ENCODE data around the gene NAXE.

The NAXE gene

DNA sequence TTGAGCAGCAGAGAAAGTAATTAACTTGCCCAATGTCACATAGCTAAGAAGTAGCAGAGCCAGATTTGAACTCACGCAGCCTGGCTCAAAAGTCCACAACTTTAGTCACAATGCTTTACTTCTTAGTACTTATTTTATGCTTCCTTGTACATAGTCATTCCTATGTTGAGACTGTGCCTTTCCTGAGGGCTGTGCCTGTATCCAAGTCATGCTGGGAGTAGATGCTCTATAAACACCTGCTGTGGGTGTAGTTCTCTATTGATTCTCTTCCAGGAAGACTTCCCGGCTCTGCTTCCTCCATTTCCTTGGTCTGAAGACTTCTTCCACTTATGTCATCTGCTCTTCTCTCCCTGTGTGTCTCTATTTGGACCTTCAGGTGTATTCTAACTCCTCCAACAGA is 35.9 kb upstream of the NAXE start:
- Histone ChIP-seq H3K9ac (ENCODE audit: low read length) (no peak overlapping the region), H3K27ac (ENCODE audit: low read length) (no peak overlapping the region), H3K36me3 (replicated peaks; ENCODE audit: insufficient read depth, low read length) (no peaks in the 10 kb centered on the region), H2AFZ (ENCODE audit: low read length) (no peak overlapping the region), H3K27me3 (replicated peaks; ENCODE audit: insufficient read depth, low read length) (no peaks in the 10 kb centered on the region), H3K9me3 (replicated peaks; ENCODE audit: insufficient read depth, low read length) (no peaks in the 10 kb centered on the region), H4K20me1 (ENCODE audit: insufficient read depth, low read length) (no peaks in the 10 kb centered on the region), H3K4me2 (ENCODE audit: low read depth, low read length) (no peak overlapping the region), H3K4me1 (ENCODE audit: low read length) (no peaks in the 10 kb centered on the region), H3K9me2 (replicated peaks; ENCODE audit: insufficient read depth, low read length) (no peaks in the 10 kb centered on the region), H3K4me3 (ENCODE audit: low read length) (no peak overlapping the region), H3K79me2 (ENCODE audit: low read length) (no peaks in the 10 kb centered on the region), H3F3A (ENCODE audit: insufficient read depth, low read length) (no peaks in the 10 kb centered on the region)
- DNase-seq: no peak
- TF ChIP-seq EZH2phosphoT487 (IDR thresholded peaks at IDR 0.05; ENCODE audit: low read length) (no peak), EZH2 (optimal IDR thresholded peaks at IDR 0.05; ENCODE audit: low read depth, low read length) (no peak)
- TF ChIP-seq, protein P1, sequence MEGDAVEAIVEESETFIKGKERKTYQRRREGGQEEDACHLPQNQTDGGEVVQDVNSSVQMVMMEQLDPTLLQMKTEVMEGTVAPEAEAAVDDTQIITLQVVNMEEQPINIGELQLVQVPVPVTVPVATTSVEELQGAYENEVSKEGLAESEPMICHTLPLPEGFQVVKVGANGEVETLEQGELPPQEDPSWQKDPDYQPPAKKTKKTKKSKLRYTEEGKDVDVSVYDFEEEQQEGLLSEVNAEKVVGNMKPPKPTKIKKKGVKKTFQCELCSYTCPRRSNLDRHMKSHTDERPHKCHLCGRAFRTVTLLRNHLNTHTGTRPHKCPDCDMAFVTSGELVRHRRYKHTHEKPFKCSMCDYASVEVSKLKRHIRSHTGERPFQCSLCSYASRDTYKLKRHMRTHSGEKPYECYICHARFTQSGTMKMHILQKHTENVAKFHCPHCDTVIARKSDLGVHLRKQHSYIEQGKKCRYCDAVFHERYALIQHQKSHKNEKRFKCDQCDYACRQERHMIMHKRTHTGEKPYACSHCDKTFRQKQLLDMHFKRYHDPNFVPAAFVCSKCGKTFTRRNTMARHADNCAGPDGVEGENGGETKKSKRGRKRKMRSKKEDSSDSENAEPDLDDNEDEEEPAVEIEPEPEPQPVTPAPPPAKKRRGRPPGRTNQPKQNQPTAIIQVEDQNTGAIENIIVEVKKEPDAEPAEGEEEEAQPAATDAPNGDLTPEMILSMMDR (IDR thresholded peaks at IDR 0.05; ENCODE audit: low read length): no peak

DNA sequence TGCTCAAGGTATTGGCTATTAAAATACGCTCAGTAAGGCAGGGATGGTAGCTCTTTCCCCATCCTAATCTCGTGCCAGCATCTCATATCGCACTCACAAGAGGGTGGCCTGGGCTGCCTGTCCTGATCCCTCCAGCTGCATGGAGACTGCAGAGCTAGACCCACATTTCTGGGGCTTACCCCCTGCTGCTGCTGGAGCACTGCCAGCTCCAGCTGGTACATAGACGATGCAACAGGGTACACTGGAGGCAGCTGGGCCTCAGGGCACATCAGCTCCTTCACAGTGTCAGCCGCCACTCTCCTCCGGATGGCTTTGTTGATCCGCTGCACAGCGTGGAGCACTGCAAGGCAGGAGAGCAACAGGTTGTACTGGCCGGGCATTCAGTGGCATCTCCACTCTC is 35.2 kb upstream of the NAXE start:
- H4K20me1 ChIP-seq (ENCODE audit: insufficient read depth, low read length): no peaks in the 10 kb centered on the region
- no peak overlapping the region for H3K27ac ChIP-seq (ENCODE audit: low read length)
- no peaks in the 10 kb centered on the region for H3K79me2 ChIP-seq (ENCODE audit: low read length)
- no peaks in the 10 kb centered on the region for H3K4me1 ChIP-seq (ENCODE audit: low read length)
- no peaks in the 10 kb centered on the region for H3K9me2 ChIP-seq (replicated peaks; ENCODE audit: insufficient read depth, low read length)
- H3F3A ChIP-seq (ENCODE audit: insufficient read depth, low read length): no peaks in the 10 kb centered on the region
- no peak overlapping the region for H2AFZ ChIP-seq (ENCODE audit: low read length)
- no peak overlapping the region for H3K4me2 ChIP-seq (ENCODE audit: low read depth, low read length)
- no peaks in the 10 kb centered on the region for H3K27me3 ChIP-seq (replicated peaks; ENCODE audit: insufficient read depth, low read length)
- no peak overlapping the region for H3K9ac ChIP-seq (ENCODE audit: low read length)
- TF ChIP-seq EZH2phosphoT487 (IDR thresholded peaks at IDR 0.05; ENCODE audit: low read length): no peak
- TF ChIP-seq EZH2 (optimal IDR thresholded peaks at IDR 0.05; ENCODE audit: low read depth, low read length): no peak
- TF ChIP-seq, protein P1 (IDR thresholded peaks at IDR 0.05; ENCODE audit: low read length): no peak
- H3K36me3 ChIP-seq (replicated peaks; ENCODE audit: insufficient read depth, low read length): no peaks in the 10 kb centered on the region
- no peak overlapping the region for H3K4me3 ChIP-seq (ENCODE audit: low read length)
- no peak for DNase-seq
- H3K9me3 ChIP-seq (replicated peaks; ENCODE audit: insufficient read depth, low read length): no peaks in the 10 kb centered on the region

DNA sequence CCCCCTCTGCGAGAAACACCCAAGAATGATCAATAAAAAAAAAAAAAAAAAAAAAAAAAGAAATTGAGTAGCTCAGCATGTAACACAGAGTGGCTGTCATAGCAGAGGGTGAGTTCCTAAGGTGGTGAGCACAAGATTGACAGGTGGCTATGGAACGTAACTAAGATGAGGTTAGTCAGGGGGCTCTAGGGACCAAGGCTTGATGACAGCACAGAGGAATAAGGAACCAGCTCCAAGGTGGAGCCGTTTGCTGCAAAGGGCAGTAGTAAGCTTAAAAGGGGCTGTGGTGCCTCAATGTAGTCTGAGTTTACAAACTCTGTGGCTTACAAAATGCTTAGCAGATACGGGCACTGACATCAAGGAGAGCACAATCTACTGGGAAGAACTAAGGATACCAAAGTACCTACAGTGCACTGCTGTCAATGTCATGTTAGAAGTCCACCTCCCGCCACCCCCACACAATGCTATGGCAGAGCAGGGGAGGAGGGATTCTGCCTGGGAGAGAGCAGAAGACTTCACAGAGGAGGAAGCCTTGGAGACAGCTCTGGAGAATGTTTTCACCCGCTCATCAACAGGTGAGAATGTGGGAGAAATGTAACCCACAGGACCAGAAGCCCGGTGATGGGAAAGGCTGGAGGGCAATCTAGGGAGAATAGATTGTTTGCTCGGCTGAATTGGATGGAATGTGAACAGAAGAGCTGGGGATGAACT is 32.3 kb upstream of the NAXE start:
- H3K4me1 ChIP-seq (ENCODE audit: low read length): no peaks in the 10 kb centered on the region
- H3K36me3 ChIP-seq (replicated peaks; ENCODE audit: insufficient read depth, low read length): no peaks in the 10 kb centered on the region
- no peak for DNase-seq
- no peak overlapping the region for H3K9ac ChIP-seq (ENCODE audit: low read length)
- no peak overlapping the region for H3K4me3 ChIP-seq (ENCODE audit: low read length)
- no peak overlapping the region for H2AFZ ChIP-seq (ENCODE audit: low read length)
- H4K20me1 ChIP-seq (ENCODE audit: insufficient read depth, low read length): no peaks in the 10 kb centered on the region
- H3K27ac ChIP-seq (ENCODE audit: low read length): no peak overlapping the region
- no peaks in the 10 kb centered on the region for H3K79me2 ChIP-seq (ENCODE audit: low read length)
- TF ChIP-seq EZH2phosphoT487 (IDR thresholded peaks at IDR 0.05; ENCODE audit: low read length) (no peak), EZH2 (optimal IDR thresholded peaks at IDR 0.05; ENCODE audit: low read depth, low read length) (no peak)
- TF ChIP-seq, protein P1 (IDR thresholded peaks at IDR 0.05; ENCODE audit: low read length): no peak
- H3K9me3 ChIP-seq (replicated peaks; ENCODE audit: insufficient read depth, low read length): no peaks in the 10 kb centered on the region
- no peaks in the 10 kb centered on the region for H3K9me2 ChIP-seq (replicated peaks; ENCODE audit: insufficient read depth, low read length)
- no peaks in the 10 kb centered on the region for H3F3A ChIP-seq (ENCODE audit: insufficient read depth, low read length)
- H3K27me3 ChIP-seq (replicated peaks; ENCODE audit: insufficient read depth, low read length): no peaks in the 10 kb centered on the region
- H3K4me2 ChIP-seq (ENCODE audit: low read depth, low read length): no peak overlapping the region

Data from MM.1S (cell line).